ENCODE measurements around the gene ANKH. TPM values are rescaled to one million over a fixed set of nuclear protein-coding genes. Genes with fewer than 3 reads are reported as not detected.

Gene ANKH
- total and polyA plus RNA-seq, 4 donors = 9.3 to 57.1 (median 37.4) TPM

- DNase-seq (ENCODE audit: low spot score) = no peak
- peak overlapping the region; percentile 80 to 93 for H3K27ac ChIP-seq (ENCODE audit: low read depth in 1 of 2, low read length in 2 of 2)
- H3K4me1 ChIP-seq (ENCODE audit: control insufficient read depth in 4 of 4, insufficient read depth in 4 of 4, low read length in 3 of 4) = peaks cover 4 to 37% (median 10%) of the 10 kb centered on the region in 4 donors
- H3K4me3 ChIP-seq (ENCODE audit: low read depth in 1 of 3, low read length in 3 of 3) = no peak overlapping the region
- H3K27me3 ChIP-seq (ENCODE audit: control insufficient read depth in 4 of 4, insufficient read depth in 4 of 4, low read length in 3 of 4) = no peaks in the 10 kb centered on the region
- no peaks in the 10 kb centered on the region for H3K36me3 ChIP-seq (ENCODE audit: control insufficient read depth in 4 of 4, insufficient read depth in 3 of 4, low read depth in 1 of 4, low read length in 3 of 4)
- peak overlapping the region in 1 of 2 donors; percentile 52 for H3K9ac ChIP-seq (ENCODE audit: low read depth in 1 of 2, low read length in 2 of 2)
- no peaks in the 10 kb centered on the region for H3K9me3 ChIP-seq (ENCODE audit: control insufficient read depth in 4 of 4, low read length in 3 of 4)
- WGBS = 93% methylated on average over 2 of the region's 2 CpGs
- TF ChIP-seq FOXA1 (IDR thresholded peaks at IDR 0.05) = no peak
Observed at GRCh38 chr5:14831006-14831338, 40.6 kb downstream of the ANKH start.

DNA sequence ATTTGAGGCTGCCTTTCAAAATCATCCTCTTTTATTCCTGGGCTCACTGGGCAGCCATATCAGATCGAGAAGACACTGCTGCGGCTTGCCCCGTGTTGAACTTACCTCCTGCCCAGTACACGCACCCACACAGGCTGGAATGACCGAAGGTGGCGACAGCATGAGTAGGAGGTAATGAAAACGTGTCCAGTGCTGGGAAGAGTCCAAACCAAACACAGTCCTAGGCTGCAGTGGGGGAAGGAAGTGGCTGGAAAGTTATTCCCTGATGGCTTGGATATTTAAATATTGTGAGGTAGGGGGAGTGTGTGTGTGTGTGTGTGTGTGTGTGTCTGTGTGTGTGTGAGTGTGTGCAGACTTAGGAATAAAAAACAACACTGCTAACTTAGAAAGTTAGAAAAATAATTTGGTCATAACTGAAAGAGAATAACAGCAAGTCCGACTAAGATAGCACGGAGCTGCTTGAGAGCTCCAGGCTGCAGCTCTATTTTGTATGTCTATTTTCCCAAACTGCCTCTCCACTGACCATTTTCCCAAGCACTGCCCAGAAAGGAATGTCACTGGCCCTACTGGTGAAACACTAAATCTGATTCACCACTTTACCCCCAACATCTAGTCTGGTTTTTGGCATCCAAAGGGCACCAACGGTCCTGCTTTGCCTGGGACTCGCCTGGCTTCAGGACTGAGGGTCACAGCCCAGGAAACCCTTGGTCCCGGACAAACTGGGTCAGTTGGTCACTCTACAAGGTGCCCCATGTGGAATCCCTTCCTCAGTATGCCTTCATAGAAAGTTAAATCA is 41.2 kb downstream of the ANKH start:
- Histone ChIP-seq H3K36me3 (ENCODE audit: control insufficient read depth in 4 of 4, insufficient read depth in 3 of 4, low read depth in 1 of 4, low read length in 3 of 4) (no peaks in the 10 kb centered on the region), H3K4me3 (ENCODE audit: low read depth in 1 of 3, low read length in 3 of 3) (no peak overlapping the region), H3K27me3 (ENCODE audit: control insufficient read depth in 4 of 4, insufficient read depth in 4 of 4, low read length in 3 of 4) (no peaks in the 10 kb centered on the region), H3K9ac (ENCODE audit: low read depth in 1 of 2, low read length in 2 of 2) (peak overlapping the region in 1 of 2 donors; percentile 63), H3K4me1 (ENCODE audit: control insufficient read depth in 4 of 4, insufficient read depth in 4 of 4, low read length in 3 of 4) (peaks cover 5 to 42% (median 12%) of the 10 kb centered on the region in 4 donors), H3K9me3 (ENCODE audit: control insufficient read depth in 4 of 4, low read length in 3 of 4) (no peaks in the 10 kb centered on the region), H3K27ac (ENCODE audit: low read depth in 1 of 2, low read length in 2 of 2) (peak overlapping the region; percentile 80 to 93)
- no peak for DNase-seq (ENCODE audit: low spot score)
- TF ChIP-seq FOXA2 (IDR thresholded peaks at IDR 0.05) = peak; percentile 35
- TF ChIP-seq REST (IDR thresholded peaks at IDR 0.05) = peak; percentile 29
- TF ChIP-seq SP1 (IDR thresholded peaks at IDR 0.05) = peak; percentile 56
- peak; percentile 59 for TF ChIP-seq FOXA1 (IDR thresholded peaks at IDR 0.05)
- peak; percentile 44 to 78 for TF ChIP-seq HNF4A (conservative IDR thresholded peaks at IDR 0.05)
- TF ChIP-seq ATF3 (IDR thresholded peaks at IDR 0.05) = no peak
- TF ChIP-seq NR2F2 (IDR thresholded peaks at IDR 0.05) = no peak
- TF ChIP-seq HNF4G (IDR thresholded peaks at IDR 0.05) = no peak
- no peak for TF ChIP-seq ZBTB33 (IDR thresholded peaks at IDR 0.05)
- TF ChIP-seq EGR1 (IDR thresholded peaks at IDR 0.05; ENCODE audit: low read depth in 2 of 2) = peak in 1 of 2 donors; percentile 32
- no peak for TF ChIP-seq JUND (IDR thresholded peaks at IDR 0.05)
- TF ChIP-seq YY1 (IDR thresholded peaks at IDR 0.05) = peak; percentile 79
- TF ChIP-seq, protein P1, sequence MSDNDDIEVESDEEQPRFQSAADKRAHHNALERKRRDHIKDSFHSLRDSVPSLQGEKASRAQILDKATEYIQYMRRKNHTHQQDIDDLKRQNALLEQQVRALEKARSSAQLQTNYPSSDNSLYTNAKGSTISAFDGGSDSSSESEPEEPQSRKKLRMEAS (IDR thresholded peaks at IDR 0.05) = peak; percentile 66
- no peak for TF ChIP-seq TAF1 (conservative IDR thresholded peaks at IDR 0.05)
- peak; percentile 30 to 38 for TF ChIP-seq RAD21 (IDR thresholded peaks at IDR 0.05)
- peak; percentile 77 to 89 for TF ChIP-seq RXRA (IDR thresholded peaks at IDR 0.05)
- no peak for TF ChIP-seq GABPA (IDR thresholded peaks at IDR 0.05 in 1 of 2, conservative IDR thresholded peaks at IDR 0.05 in 1 of 2)
- peak; percentile 4 for TF ChIP-seq CTCF (IDR thresholded peaks at IDR 0.05; ENCODE audit: low read depth, low read length, missing input control)
- WGBS = 55% methylated on average over 12 of the region's 12 CpGs
